Transverse colon (tissue), 4 donors: Measurements from ENCODE around the gene AIP. TPM values are rescaled to one million over a fixed set of nuclear protein-coding genes. Genes with fewer than 3 reads are reported as not detected.

Source experiments
- DNase-seq: peaks from one replicate; pipeline ENCODE4 v3.0.0-alpha.2; 2019
- H3K27ac ChIP-seq, 4 donors: fragments of 200-600 bp; sonication (generic); 2 replicates each; pipeline ENCODE4 v1.5.1; 2016 to 2018; ENCODE audit warnings: inconsistent platforms in 4 of 4
- H3K27me3 ChIP-seq: fragments of 200-600 bp; sonication (generic); 2 replicates; pipeline ENCODE4 v1.5.1; 2017; ENCODE audit warnings: inconsistent platforms
- H3K36me3 ChIP-seq, 4 donors: fragments of 200-600 bp; sonication (generic); 2 replicates each; pipeline ENCODE4 v1.5.1; 2017 to 2019; ENCODE audit warnings: inconsistent platforms in 4 of 4
- H3K4me1 ChIP-seq, 4 donors: fragments of 200-600 bp; sonication (generic); 2 replicates each; pipeline ENCODE4 v1.5.1; 2017 to 2020; ENCODE audit warnings: inconsistent platforms in 4 of 4
- H3K4me3 ChIP-seq, 4 donors: fragments of 200-600 bp; sonication (generic); 1 replicate in 1 of 4; 2 replicates in 3 of 4; pipeline versions ENCODE4 v1.5.1 to v1.6.1; 2017 to 2019; ENCODE audit warnings: inconsistent platforms in 4 of 4
- H3K9me3 ChIP-seq, 2 donors: fragments of 200-600 bp; sonication (generic); 2 replicates each; pipeline ENCODE4 v1.5.1; 2017 to 2019; ENCODE audit warnings: inconsistent platforms in 2 of 2
- EP300 ChIP-seq: sonication (generic); formaldehyde crosslinking; IDR thresholded peaks from one replicate; pipeline ENCODE4 v1.6.1; 2017; ENCODE audit warnings: antibody characterized with exemption, low read depth
- POLR2A ChIP-seq: fragments of 450-650 bp; IDR thresholded peaks from one replicate; pipeline ENCODE4 v1.6.1; 2016; ENCODE audit warnings: antibody characterized with exemption, mild to moderate bottlenecking, moderate library complexity
- POLR2AphosphoS5 ChIP-seq, 3 donors: sonication (generic); formaldehyde crosslinking; IDR thresholded peaks; one replicate each; pipeline ENCODE4 v1.6.1; 2016; ENCODE audit warnings: antibody characterized with exemption in 3 of 3
- WGBS, 2 donors: methylation state at CpG; one replicate each; pipeline ENCODE4 v1.1.5; 2018; ENCODE audit warnings: low coverage in 1 of 2; 5-methylcytosine and 5-hydroxymethylcytosine counted together
- in situ Hi-C, 4 donors: fragments of 200-750 bp; cut with MboI; loops; one replicate each; pipeline versions ENCODE4 v1.15.0 to v1.15.1; 2017; ENCODE audit warnings: low sequenced_read_pairs in 3 of 4, low pct_ligation_motif_present in 1 of 4, low pct_unique_long_range_greater_than_20kb in 1 of 4
- intact Hi-C: fragments of 100-400 bp; cut with DNase I; formaldehyde crosslinking; loops from one replicate; pipeline ENCODE4 v1.15.1; 2023; ENCODE audit warnings: low total_unique reads
- total RNA-seq, 4 donors: library from RNA; depleted of rRNA; stranded (reverse); fragments of >200 nt; gene quantifications; one replicate each; pipeline ENCODE4 v1.1.0, GENCODE V29; 2016
- TF ChIP-seq, protein P1 (sequence below), 5 experiments: fragments of 200-600 bp in 3 of 5; fragments of 450-650 bp in 2 of 5; sonication (generic) in 3 of 5; IDR thresholded peaks; 1 replicate in 2 of 5; 2 replicates in 3 of 5; pipeline ENCODE4 v1.5.1; 2016 to 2017; ENCODE audit warnings: antibody characterized with exemption in 5 of 5, inconsistent platforms in 3 of 5, mild to moderate bottlenecking in 2 of 5, moderate library complexity in 1 of 5

Gene AIP
- total RNA-seq, 4 donors from 2014 or later: 32.9 to 71.5 (median 57.6) TPM

DNA sequence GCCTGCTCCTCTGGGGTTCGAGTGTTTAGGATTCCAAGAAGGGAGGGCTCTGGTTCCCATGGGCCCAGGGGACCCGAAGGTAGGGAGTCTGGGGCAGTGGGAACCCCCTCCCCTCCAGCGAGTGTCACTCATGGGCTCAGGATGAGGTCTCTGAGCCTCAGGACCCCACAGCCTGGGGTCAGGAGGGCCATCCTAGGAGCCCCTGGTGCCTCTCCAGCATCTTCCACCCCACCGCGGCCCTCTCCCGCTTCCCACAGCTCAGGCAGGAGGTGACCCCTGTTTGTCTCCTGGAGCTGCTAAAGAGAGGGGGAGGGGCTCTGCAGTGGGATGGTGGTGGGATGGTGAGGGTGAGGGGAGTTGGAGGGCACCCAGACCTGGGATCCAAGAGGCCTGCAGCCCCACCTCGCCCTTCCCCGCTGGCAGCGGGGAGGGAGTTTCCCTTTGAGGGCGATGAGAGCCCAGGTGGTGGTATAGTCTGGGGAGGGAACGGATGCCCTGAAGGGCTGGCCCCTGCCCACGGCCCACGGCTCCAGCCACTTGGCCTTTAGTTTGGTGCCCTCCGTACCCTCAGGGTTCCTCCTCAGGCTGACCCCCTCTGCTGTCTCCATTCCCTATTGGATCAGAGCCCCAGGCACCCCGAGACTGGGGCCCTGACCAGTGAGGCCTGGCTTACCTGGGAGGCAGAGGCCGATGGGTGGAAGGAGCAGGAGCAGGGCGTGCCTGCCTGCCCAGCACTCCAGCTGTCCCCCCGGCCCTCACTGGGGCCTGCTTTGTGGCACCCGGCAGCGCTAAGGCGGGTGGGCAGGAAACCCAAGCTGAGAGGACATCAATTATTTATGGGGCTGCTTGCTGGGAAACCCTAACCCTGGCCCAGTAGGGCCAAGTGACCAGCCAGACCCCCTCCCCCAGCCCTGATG, 28.8 kb upstream of the AIP start:
- H3K4me3 ChIP-seq: no peak overlapping the region
- no peak for DNase-seq
- H3K27me3 ChIP-seq: no peaks in the 10 kb centered on the region
- 90 to 100% methylated on average over 1 to 17 of the region's 21 CpGs for WGBS, 2 donors
- H3K36me3 ChIP-seq: no peaks in the 10 kb centered on the region
- no peak overlapping the region for H3K27ac ChIP-seq
- no peaks in the 10 kb centered on the region for H3K4me1 ChIP-seq
- TF ChIP-seq POLR2AphosphoS5 (IDR thresholded peaks at IDR 0.05) (no peak), POLR2A (no peak)
- intact Hi-C loops (no loop called here), in situ Hi-C loops (no loop called here)
- no peaks in the 10 kb centered on the region for H3K9me3 ChIP-seq

DNA sequence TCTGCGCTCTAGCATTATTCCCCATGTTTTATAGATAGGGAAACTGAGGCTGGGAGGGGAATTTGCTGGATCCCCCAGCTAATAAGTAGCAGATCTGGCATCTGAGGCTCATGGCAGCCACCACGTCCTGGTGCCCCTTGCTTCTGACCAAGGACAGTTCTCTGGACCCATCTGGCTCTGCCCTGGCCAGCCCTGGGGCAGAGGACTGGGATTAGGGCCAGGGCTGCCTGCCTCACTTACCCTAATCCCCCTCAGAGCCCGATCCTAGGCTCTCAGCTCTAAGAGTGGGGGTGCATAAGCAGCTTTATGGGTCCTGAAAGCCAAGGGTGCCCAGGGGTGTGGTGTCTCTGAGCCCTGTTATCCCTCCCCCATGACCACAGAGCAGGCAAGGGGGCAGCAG, 27.8 kb upstream of the AIP start, which contains the start of gene CABP4:
CABP4 (plus strand) TSS at position 301 of the 400 bp plus-strand sequence; CDS start at position 371, 70 bp downstream.
- in situ Hi-C loops: no loop called here
- Histone ChIP-seq H3K27me3 (no peaks in the 10 kb centered on the region), H3K4me1 (no peaks in the 10 kb centered on the region), H3K27ac (no peak within 1 kb of the TSS), H3K4me3 (no peak within 1 kb of the TSS), H3K36me3 (no peaks in the 10 kb centered on the region), H3K9me3 (no peaks in the 10 kb centered on the region)
- 83 to 86% methylated on average over 1 to 3 of the region's 3 CpGs for WGBS, 2 donors
- no peak for TF ChIP-seq POLR2AphosphoS5 (IDR thresholded peaks at IDR 0.05)
- no peak for TF ChIP-seq EP300
- TF ChIP-seq, protein P1, sequence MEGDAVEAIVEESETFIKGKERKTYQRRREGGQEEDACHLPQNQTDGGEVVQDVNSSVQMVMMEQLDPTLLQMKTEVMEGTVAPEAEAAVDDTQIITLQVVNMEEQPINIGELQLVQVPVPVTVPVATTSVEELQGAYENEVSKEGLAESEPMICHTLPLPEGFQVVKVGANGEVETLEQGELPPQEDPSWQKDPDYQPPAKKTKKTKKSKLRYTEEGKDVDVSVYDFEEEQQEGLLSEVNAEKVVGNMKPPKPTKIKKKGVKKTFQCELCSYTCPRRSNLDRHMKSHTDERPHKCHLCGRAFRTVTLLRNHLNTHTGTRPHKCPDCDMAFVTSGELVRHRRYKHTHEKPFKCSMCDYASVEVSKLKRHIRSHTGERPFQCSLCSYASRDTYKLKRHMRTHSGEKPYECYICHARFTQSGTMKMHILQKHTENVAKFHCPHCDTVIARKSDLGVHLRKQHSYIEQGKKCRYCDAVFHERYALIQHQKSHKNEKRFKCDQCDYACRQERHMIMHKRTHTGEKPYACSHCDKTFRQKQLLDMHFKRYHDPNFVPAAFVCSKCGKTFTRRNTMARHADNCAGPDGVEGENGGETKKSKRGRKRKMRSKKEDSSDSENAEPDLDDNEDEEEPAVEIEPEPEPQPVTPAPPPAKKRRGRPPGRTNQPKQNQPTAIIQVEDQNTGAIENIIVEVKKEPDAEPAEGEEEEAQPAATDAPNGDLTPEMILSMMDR (IDR thresholded peaks at IDR 0.05): no peak
- no peak for TF ChIP-seq POLR2A
- no peak for DNase-seq
- intact Hi-C loops: no loop called here

DNA sequence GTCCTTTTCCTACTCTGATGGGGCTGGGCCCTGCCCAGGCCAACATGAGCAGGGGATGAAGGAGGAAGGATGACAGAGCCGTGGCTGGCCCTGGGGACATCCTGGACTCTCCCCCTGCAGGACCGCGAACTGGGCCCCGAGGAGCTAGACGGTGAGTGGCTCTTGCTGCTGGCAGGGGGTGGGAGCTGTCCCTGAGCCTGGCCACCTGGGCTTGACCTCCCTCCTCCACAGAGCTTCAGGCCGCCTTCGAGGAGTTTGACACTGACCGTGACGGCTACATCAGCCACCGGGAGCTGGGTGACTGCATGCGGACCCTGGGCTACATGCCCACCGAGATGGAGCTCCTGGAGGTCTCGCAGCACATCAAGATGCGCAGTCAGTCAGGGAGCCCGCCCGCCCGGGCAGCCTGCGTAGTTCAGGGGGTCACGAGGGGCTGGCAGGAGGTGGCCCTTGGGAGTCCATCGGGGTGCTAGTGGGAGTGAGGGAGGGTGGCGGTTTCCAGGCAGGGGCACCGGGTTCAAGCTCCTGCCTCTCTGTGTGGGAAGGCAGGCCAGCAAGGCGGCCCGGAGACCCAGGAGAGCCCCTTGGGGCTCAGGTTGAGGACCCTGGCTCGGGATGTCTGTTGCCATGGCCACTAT, 26.6 kb upstream of the AIP start:
- 82% methylated on average over 20 of the region's 25 CpGs; no CpG with 5 or more reads in 1 of the 2 donors for WGBS, 2 donors
- Histone ChIP-seq H3K9me3 (no peaks in the 10 kb centered on the region), H3K27me3 (no peaks in the 10 kb centered on the region), H3K27ac (no peak overlapping the region), H3K4me1 (no peaks in the 10 kb centered on the region), H3K4me3 (no peak overlapping the region), H3K36me3 (no peaks in the 10 kb centered on the region)
- intact Hi-C loops (no loop called here), in situ Hi-C loops (no loop called here)
- TF ChIP-seq POLR2AphosphoS5 (IDR thresholded peaks at IDR 0.05) (no peak), POLR2A (no peak), EP300 (no peak)
- TF ChIP-seq, protein P1 (IDR thresholded peaks at IDR 0.05): no peak
- no peak for DNase-seq

DNA sequence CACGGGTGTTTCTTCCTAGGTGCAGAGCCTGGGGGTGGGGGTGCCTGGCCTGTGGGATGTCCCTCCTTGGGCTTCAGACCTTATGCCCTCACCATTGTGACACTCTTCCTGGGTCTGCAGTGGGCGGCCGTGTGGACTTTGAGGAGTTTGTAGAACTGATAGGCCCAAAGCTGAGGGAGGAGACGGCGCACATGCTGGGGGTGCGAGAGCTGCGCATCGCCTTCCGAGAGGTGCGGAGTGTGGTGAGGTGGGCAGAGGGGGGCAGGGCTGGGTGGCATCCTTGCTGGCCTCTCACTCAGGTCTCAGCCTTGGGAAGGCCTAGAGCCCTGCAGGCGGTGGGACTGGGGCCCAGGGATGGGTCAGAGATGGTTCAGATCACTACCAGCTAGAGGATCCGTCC, 25.4 kb upstream of the AIP start:
- Histone ChIP-seq H3K4me3 (no peak overlapping the region), H3K36me3 (no peaks in the 10 kb centered on the region), H3K4me1 (no peaks in the 10 kb centered on the region), H3K9me3 (no peaks in the 10 kb centered on the region), H3K27ac (no peak overlapping the region), H3K27me3 (no peaks in the 10 kb centered on the region)
- 80 to 92% methylated on average over 1 to 11 of the region's 12 CpGs for WGBS, 2 donors
- intact Hi-C loops: no loop called here
- in situ Hi-C loops: no loop called here
- TF ChIP-seq POLR2AphosphoS5 (IDR thresholded peaks at IDR 0.05): no peak
- no peak for TF ChIP-seq EP300
- TF ChIP-seq, protein P1 (IDR thresholded peaks at IDR 0.05): no peak
- no peak for TF ChIP-seq POLR2A
- DNase-seq: no peak
